IgD-negative memory B cell (primary cell): ENCODE results near the gene CCL17. TPM values are rescaled to one million over a fixed set of nuclear protein-coding genes. Genes with fewer than 3 reads are reported as not detected.
"Not testable (repeated sequence)": the region's sequence is repeated elsewhere in the genome, so short reads cannot be mapped to it uniquely, and the experiment has no call there.

Source experiments
- H3K27ac Mint-ChIP-seq, 3 donors: one replicate each; pipeline ENCODE4 v1.8.0; 2020 to 2022; ENCODE audit warnings: mild to moderate bottlenecking in 3 of 3, mixed read lengths in 3 of 3, moderate library complexity in 1 of 3
- H3K27me3 Mint-ChIP-seq: one replicate; pipeline ENCODE4 v1.8.0; 2021; ENCODE audit warnings: mixed read lengths
- H3K36me3 Mint-ChIP-seq: one replicate; pipeline ENCODE4 v1.8.0; 2020; ENCODE audit warnings: mild to moderate bottlenecking, mixed read lengths
- H3K4me1 Mint-ChIP-seq, 3 donors: one replicate each; pipeline ENCODE4 v1.8.0; 2020 to 2022; ENCODE audit warnings: mixed read lengths in 3 of 3, mild to moderate bottlenecking in 1 of 3
- H3K4me3 Mint-ChIP-seq, 4 donors: one replicate each; pipeline ENCODE4 v1.8.0; 2020 to 2022; ENCODE audit warnings: mild to moderate bottlenecking in 4 of 4, mixed read lengths in 4 of 4, moderate library complexity in 3 of 4
- H3K9me3 Mint-ChIP-seq, 3 donors: one replicate each; pipeline ENCODE4 v1.8.0; 2020 to 2021; ENCODE audit warnings: mixed read lengths in 3 of 3, mild to moderate bottlenecking in 1 of 3
- polyA plus RNA-seq: library from polyadenylated mRNA; unstranded; fragments of 300-500 nt; fragmentation: Illumina TruSeq; gene quantifications from one replicate; pipeline ENCODE4 v1.2.3, GENCODE V29; 2021

CCL17 gene
- polyA plus RNA-seq, 1 donor from 2014 or later = not detected

DNA sequence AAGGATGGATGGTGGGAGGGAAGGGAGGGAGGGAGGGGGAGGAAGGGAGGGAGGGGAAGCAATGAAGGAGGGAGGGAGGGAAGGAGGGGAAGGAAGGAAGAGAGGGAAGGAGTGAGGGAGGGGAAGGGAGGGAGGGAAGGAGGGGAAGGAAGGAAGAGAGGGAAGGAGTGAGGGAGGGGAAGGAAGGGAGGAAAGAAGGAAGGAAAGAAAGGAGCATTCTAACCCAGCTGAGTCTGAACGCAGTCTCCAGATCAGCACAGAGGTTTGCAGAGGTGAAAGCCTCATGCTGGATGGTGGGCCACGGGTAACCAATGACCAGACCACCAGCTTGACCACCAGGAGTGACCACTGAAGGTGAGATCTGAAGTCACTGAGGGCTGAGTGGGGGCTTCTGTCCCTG lies 18.6 kb downstream of the CCL17 start:
- H3K9me3 Mint-ChIP-seq = no peaks in the 10 kb centered on the region
- H3K4me3 Mint-ChIP-seq = no peak overlapping the region
- no peaks in the 10 kb centered on the region for H3K27me3 Mint-ChIP-seq
- no peak overlapping the region for H3K27ac Mint-ChIP-seq
- H3K4me1 Mint-ChIP-seq = peaks cover 8 to 10% (median 9%) of the 10 kb centered on the region in 3 donors
- peaks cover 3% of the 10 kb centered on the region for H3K36me3 Mint-ChIP-seq

- H3K27me3 Mint-ChIP-seq = no peaks in the 10 kb centered on the region
- H3K27ac Mint-ChIP-seq = no peak overlapping the region
- peaks cover 0 to 4% (median 4%) of the 10 kb centered on the region in 3 donors for H3K4me1 Mint-ChIP-seq
- no peak overlapping the region for H3K4me3 Mint-ChIP-seq
- H3K9me3 Mint-ChIP-seq = no peaks in the 10 kb centered on the region
- H3K36me3 Mint-ChIP-seq = peaks cover 11% of the 10 kb centered on the region
These were observed 20.0 kb downstream of the CCL17 start for GRCh38 chr16:57424583-57424982.

- peak overlapping the region in 1 of 3 donors; percentile 71 for H3K27ac Mint-ChIP-seq
- no peak overlapping the region for H3K4me3 Mint-ChIP-seq
- peaks cover 0 to 4% (median 2%) of the 10 kb centered on the region in 3 donors for H3K4me1 Mint-ChIP-seq
- H3K36me3 Mint-ChIP-seq = peaks cover 13% of the 10 kb centered on the region
- no peaks in the 10 kb centered on the region for H3K9me3 Mint-ChIP-seq
- H3K27me3 Mint-ChIP-seq = no peaks in the 10 kb centered on the region
These were observed 21.8 kb downstream of the CCL17 start for GRCh38 chr16:57426356-57426755.

DNA sequence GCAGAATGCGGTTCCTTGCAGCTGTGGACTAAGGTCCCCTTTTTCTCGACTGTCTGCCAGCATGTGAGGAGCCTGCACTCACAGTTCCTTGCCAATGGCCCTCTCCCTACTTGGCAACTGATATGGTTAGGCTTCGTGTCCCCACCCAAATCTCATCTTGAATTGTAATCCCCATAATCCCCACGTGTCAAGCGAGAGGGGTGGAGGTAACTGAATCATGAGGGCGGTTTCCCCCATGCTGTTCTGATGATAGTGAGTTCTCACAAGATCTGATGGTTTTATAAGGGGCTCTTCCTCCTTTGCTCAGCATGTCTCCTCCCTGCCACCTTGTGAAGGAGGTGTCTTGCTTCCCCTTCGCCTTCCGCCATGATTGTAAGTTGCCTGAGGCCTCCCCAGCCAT lies 22.7 kb downstream of the CCL17 start:
- peaks cover 13% of the 10 kb centered on the region for H3K36me3 Mint-ChIP-seq
- no peaks in the 10 kb centered on the region for H3K9me3 Mint-ChIP-seq
- no peaks in the 10 kb centered on the region for H3K27me3 Mint-ChIP-seq
- peaks cover 0 to 5% (median 2%) of the 10 kb centered on the region in 3 donors for H3K4me1 Mint-ChIP-seq
- no peak overlapping the region for H3K4me3 Mint-ChIP-seq
- H3K27ac Mint-ChIP-seq = no peak overlapping the region

GRCh38 chr16:57427824-57428223 lies 23.3 kb downstream of the CCL17 start:
- Mint-ChIP-seq H3K27ac (no peak overlapping the region), H3K27me3 (no peaks in the 10 kb centered on the region), H3K9me3 (no peaks in the 10 kb centered on the region), H3K4me3 (no peak overlapping the region), H3K36me3 (peaks cover 13% of the 10 kb centered on the region), H3K4me1 (peaks cover 0 to 1% (median 0%) of the 10 kb centered on the region in 3 donors)

- no peak overlapping the region for H3K4me3 Mint-ChIP-seq
- no peak overlapping the region for H3K27ac Mint-ChIP-seq
- H3K36me3 Mint-ChIP-seq = peaks cover 18% of the 10 kb centered on the region
- H3K9me3 Mint-ChIP-seq = no peaks in the 10 kb centered on the region
- peaks cover 0 to 1% (median 0%) of the 10 kb centered on the region in 3 donors for H3K4me1 Mint-ChIP-seq
- H3K27me3 Mint-ChIP-seq = no peaks in the 10 kb centered on the region
These were observed 26.4 kb downstream of the CCL17 start for GRCh38 chr16:57430955-57431354.

DNA sequence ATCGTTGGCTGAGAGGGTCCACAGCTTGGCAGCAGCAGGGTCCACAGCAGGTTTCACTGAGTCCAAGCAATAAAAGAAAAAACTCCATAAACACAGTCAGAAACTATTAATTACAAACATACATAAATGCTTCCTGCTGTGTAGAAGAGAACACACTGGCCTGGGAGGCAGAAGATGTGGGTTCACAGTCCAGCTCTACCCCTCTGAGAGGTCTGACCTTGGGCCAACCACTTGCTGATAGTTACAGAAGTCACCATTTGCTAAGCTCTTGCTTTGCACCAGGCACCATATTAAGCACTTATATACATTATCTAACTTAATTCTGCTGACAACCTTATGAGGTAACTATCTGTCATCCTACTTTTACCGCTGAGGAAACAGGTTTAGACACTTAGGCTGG lies 27.9 kb downstream of the CCL17 start:
- H3K27me3 Mint-ChIP-seq = no peaks in the 10 kb centered on the region
- H3K9me3 Mint-ChIP-seq = no peaks in the 10 kb centered on the region
- peaks cover 0 to 1% (median 0%) of the 10 kb centered on the region in 3 donors for H3K4me1 Mint-ChIP-seq
- H3K36me3 Mint-ChIP-seq = peaks cover 18% of the 10 kb centered on the region
- H3K4me3 Mint-ChIP-seq = no peak overlapping the region
- H3K27ac Mint-ChIP-seq = no peak overlapping the region

- Mint-ChIP-seq H3K27ac (no peak overlapping the region), H3K27me3 (no peaks in the 10 kb centered on the region), H3K36me3 (peaks cover 20% of the 10 kb centered on the region), H3K4me1 (peaks cover 0 to 1% (median 0%) of the 10 kb centered on the region in 3 donors), H3K4me3 (no peak overlapping the region), H3K9me3 (no peaks in the 10 kb centered on the region)
These were observed 28.4 kb downstream of the CCL17 start for GRCh38 chr16:57432989-57433388.

DNA sequence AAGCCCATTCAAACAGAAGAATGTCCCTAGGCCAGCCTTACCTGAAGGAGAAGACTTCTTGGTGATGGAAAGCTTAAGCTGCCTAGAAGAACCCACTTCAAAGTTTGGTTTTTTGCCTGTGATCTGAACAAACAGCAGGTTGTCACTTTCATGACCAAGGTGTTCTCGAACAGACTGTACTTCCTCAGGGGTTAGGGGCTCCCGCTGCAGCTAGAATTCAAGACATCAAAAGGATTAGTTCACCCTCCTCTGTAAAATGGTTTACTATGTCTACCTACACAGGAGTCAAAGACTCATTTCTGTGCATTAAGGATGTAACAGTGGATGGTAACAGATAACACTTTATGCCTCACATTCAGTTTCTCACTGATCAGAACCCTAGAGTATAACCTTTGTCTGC lies 29.4 kb downstream of the CCL17 start:
- no peak overlapping the region for H3K4me3 Mint-ChIP-seq
- H3K36me3 Mint-ChIP-seq = peaks cover 23% of the 10 kb centered on the region
- H3K27ac Mint-ChIP-seq = peak overlapping the region in 1 of 3 donors; percentile 50
- H3K9me3 Mint-ChIP-seq = peaks cover 0 to 1% (median 0%) of the 10 kb centered on the region in 3 donors
- no peaks in the 10 kb centered on the region for H3K27me3 Mint-ChIP-seq
- peaks cover 0 to 1% (median 0%) of the 10 kb centered on the region in 3 donors for H3K4me1 Mint-ChIP-seq

GRCh38 chr16:57435838-57436237 lies 31.3 kb downstream of the CCL17 start:
- Mint-ChIP-seq H3K4me1 (peaks cover 0 to 1% (median 0%) of the 10 kb centered on the region in 3 donors), H3K9me3 (peaks cover 2 to 17% (median 4%) of the 10 kb centered on the region in 3 donors), H3K27me3 (no peaks in the 10 kb centered on the region), H3K36me3 (peaks cover 24% of the 10 kb centered on the region), H3K4me3 (no peak overlapping the region), H3K27ac (no peak overlapping the region)

- H3K27me3 Mint-ChIP-seq, H3K27ac Mint-ChIP-seq, H3K4me1 Mint-ChIP-seq, H3K4me3 Mint-ChIP-seq: not testable (repeated sequence)
- H3K9me3 Mint-ChIP-seq = peaks cover 2 to 17% (median 7%) of the 10 kb centered on the region in 3 donors
- H3K36me3 Mint-ChIP-seq = peaks cover 18% of the 10 kb centered on the region
These were observed 35.4 kb downstream of the CCL17 start for GRCh38 chr16:57439947-57440346.

- Mint-ChIP-seq H3K9me3 (peaks cover 2 to 17% (median 7%) of the 10 kb centered on the region in 3 donors), H3K36me3 (peaks cover 18% of the 10 kb centered on the region)
- H3K4me3 Mint-ChIP-seq, H3K4me1 Mint-ChIP-seq, H3K27ac Mint-ChIP-seq, H3K27me3 Mint-ChIP-seq: not testable (repeated sequence)
These were observed 36.0 kb downstream of the CCL17 start for GRCh38 chr16:57440551-57440950.

DNA sequence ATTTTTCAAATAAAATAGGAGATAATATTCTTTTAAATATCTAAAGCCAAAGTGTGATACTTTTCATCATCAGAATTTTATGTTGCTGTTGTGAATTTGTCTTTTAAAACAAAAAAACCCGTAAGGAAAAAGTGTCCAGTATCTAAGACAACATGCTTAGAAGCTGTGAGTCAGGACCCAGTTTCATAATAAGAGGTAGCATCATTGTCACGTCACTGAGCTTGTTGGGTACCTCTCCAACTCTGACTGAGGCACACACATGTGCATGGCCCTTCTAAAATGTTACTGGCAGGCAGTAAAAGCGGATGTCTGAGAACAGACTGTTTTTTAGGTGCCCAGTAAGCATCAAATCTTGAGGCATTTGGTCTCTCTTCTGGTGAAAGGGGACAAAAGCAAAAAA lies 40.1 kb downstream of the CCL17 start:
- H3K4me1 Mint-ChIP-seq = peaks cover 17 to 19% (median 17%) of the 10 kb centered on the region in 3 donors
- H3K4me3 Mint-ChIP-seq = peak overlapping the region in 3 of 4 donors; percentile 27 to 72 (median 54)
- no peaks in the 10 kb centered on the region for H3K27me3 Mint-ChIP-seq
- no peaks in the 10 kb centered on the region for H3K36me3 Mint-ChIP-seq
- peak overlapping the region in 1 of 3 donors; percentile 16 for H3K27ac Mint-ChIP-seq
- H3K9me3 Mint-ChIP-seq = peaks cover under 1 to 8% (median 7%) of the 10 kb centered on the region in 3 donors

GRCh38 chr16:57445510-57445909 lies 40.9 kb downstream of the CCL17 start:
- Mint-ChIP-seq H3K27ac (no peak overlapping the region), H3K4me3 (peak overlapping the region in 3 of 4 donors; percentile 48 to 74 (median 63)), H3K9me3 (peaks cover 0 to 3% (median 1%) of the 10 kb centered on the region in 3 donors), H3K36me3 (no peaks in the 10 kb centered on the region), H3K27me3 (no peaks in the 10 kb centered on the region), H3K4me1 (peaks cover 17 to 19% (median 18%) of the 10 kb centered on the region in 3 donors)

GRCh38 chr16:57446531-57447185 lies 42.1 kb downstream of the CCL17 start:
- H3K36me3 Mint-ChIP-seq = no peaks in the 10 kb centered on the region
- peak overlapping the region; percentile 89 to 97 (median 96) for H3K4me3 Mint-ChIP-seq
- no peaks in the 10 kb centered on the region for H3K9me3 Mint-ChIP-seq
- H3K4me1 Mint-ChIP-seq = peaks cover 17 to 20% (median 19%) of the 10 kb centered on the region in 3 donors
- H3K27ac Mint-ChIP-seq = peak overlapping the region; percentile 86 to 94 (median 88)
- H3K27me3 Mint-ChIP-seq = no peaks in the 10 kb centered on the region
